ENCODE results near the gene PLSCR4. TPM values are rescaled to one million over a fixed set of nuclear protein-coding genes. Genes with fewer than 3 reads are reported as not detected.
A peak's percentile ranks its signal among the peaks of the same experiment; 100 is the strongest.

PLSCR4 gene
- total and polyA plus RNA-seq, 2 donors from 2014 or later, result 11.9 to 33.0 TPM

GRCh38 chr3:146249921-146250320 lies 984 bp downstream of the PLSCR4 start:
- peak overlapping the region; percentile 71 to 75 (median 72) for H3K4me3 ChIP-seq (ENCODE audit: low read length in 3 of 3)
- H3K4me1 ChIP-seq (ENCODE audit: control insufficient read depth in 2 of 3, insufficient read depth in 2 of 3, low read depth in 1 of 3, low read length in 3 of 3), result peaks cover 0 to 4% (median 0%) of the 10 kb centered on the region in 3 donors
- no peak for DNase-seq
- H3K9me3 ChIP-seq (ENCODE audit: control insufficient read depth in 2 of 3, insufficient read depth in 1 of 3, low read length in 3 of 3), result no peaks in the 10 kb centered on the region
- intact Hi-C loops (cut with DNase I), result no loop called here
- peak overlapping the region; percentile 30 to 90 (median 61) for H3K9ac ChIP-seq (ENCODE audit: low read length in 3 of 3)
- no peak for FAIRE-seq
- no peaks in the 10 kb centered on the region for H3K27me3 ChIP-seq (ENCODE audit: control insufficient read depth, insufficient read depth, low read length)
- peak overlapping the region; percentile 84 to 87 for H3K27ac ChIP-seq (ENCODE audit: low read depth in 2 of 2, low read length in 2 of 2)
- H3K36me3 ChIP-seq (ENCODE audit: control insufficient read depth in 2 of 3, insufficient read depth in 3 of 3, low read length in 3 of 3), result no peaks in the 10 kb centered on the region
- no peak for TF ChIP-seq CTCF (IDR thresholded peaks at IDR 0.05; ENCODE audit: borderline replicate concordance, extremely low read depth, insufficient read depth)

- no peak for DNase-seq
- FAIRE-seq, result no peak
- TF ChIP-seq CTCF (IDR thresholded peaks at IDR 0.05; ENCODE audit: borderline replicate concordance, extremely low read depth, insufficient read depth), result no peak
- Histone ChIP-seq H3K4me3 (ENCODE audit: low read length in 3 of 3) (no peak overlapping the region), H3K4me1 (ENCODE audit: control insufficient read depth in 2 of 3, insufficient read depth in 2 of 3, low read depth in 1 of 3, low read length in 3 of 3) (peaks cover 0 to 4% (median 0%) of the 10 kb centered on the region in 3 donors), H3K27me3 (ENCODE audit: control insufficient read depth, insufficient read depth, low read length) (no peaks in the 10 kb centered on the region), H3K9ac (ENCODE audit: low read length in 3 of 3) (no peak overlapping the region), H3K27ac (ENCODE audit: low read depth in 2 of 2, low read length in 2 of 2) (no peak overlapping the region), H3K36me3 (ENCODE audit: control insufficient read depth in 2 of 3, insufficient read depth in 3 of 3, low read length in 3 of 3) (no peaks in the 10 kb centered on the region), H3K9me3 (ENCODE audit: control insufficient read depth in 2 of 3, insufficient read depth in 1 of 3, low read length in 3 of 3) (no peaks in the 10 kb centered on the region)
- intact Hi-C loops (cut with DNase I), result no loop called here
Observed at GRCh38 chr3:146247911-146248310, 3.0 kb downstream of the PLSCR4 start.

GRCh38 chr3:146246526-146246925 lies 4.4 kb downstream of the PLSCR4 start:
- DNase-seq (no peak), FAIRE-seq (no peak)
- no peaks in the 10 kb centered on the region for H3K27me3 ChIP-seq (ENCODE audit: control insufficient read depth, insufficient read depth, low read length)
- peaks cover 0 to 11% (median 0%) of the 10 kb centered on the region in 3 donors for H3K4me1 ChIP-seq (ENCODE audit: control insufficient read depth in 2 of 3, insufficient read depth in 2 of 3, low read depth in 1 of 3, low read length in 3 of 3)
- intact Hi-C loops (cut with DNase I), result no loop called here
- TF ChIP-seq CTCF (IDR thresholded peaks at IDR 0.05; ENCODE audit: borderline replicate concordance, extremely low read depth, insufficient read depth), result no peak
- H3K27ac ChIP-seq (ENCODE audit: low read depth in 2 of 2, low read length in 2 of 2), result no peak overlapping the region
- no peaks in the 10 kb centered on the region for H3K36me3 ChIP-seq (ENCODE audit: control insufficient read depth in 2 of 3, insufficient read depth in 3 of 3, low read length in 3 of 3)
- no peaks in the 10 kb centered on the region for H3K9me3 ChIP-seq (ENCODE audit: control insufficient read depth in 2 of 3, insufficient read depth in 1 of 3, low read length in 3 of 3)
- H3K9ac ChIP-seq (ENCODE audit: low read length in 3 of 3), result no peak overlapping the region
- H3K4me3 ChIP-seq (ENCODE audit: low read length in 3 of 3), result no peak overlapping the region

GRCh38 chr3:146243559-146243958 lies 7.3 kb downstream of the PLSCR4 start:
- Histone ChIP-seq H3K27me3 (ENCODE audit: control insufficient read depth, insufficient read depth, low read length) (no peaks in the 10 kb centered on the region), H3K4me3 (ENCODE audit: low read length in 3 of 3) (no peak overlapping the region), H3K9me3 (ENCODE audit: control insufficient read depth in 2 of 3, insufficient read depth in 1 of 3, low read length in 3 of 3) (no peaks in the 10 kb centered on the region), H3K27ac (ENCODE audit: low read depth in 2 of 2, low read length in 2 of 2) (peak overlapping the region in 1 of 2 donors; percentile 88), H3K9ac (ENCODE audit: low read length in 3 of 3) (no peak overlapping the region), H3K4me1 (ENCODE audit: control insufficient read depth in 2 of 3, insufficient read depth in 2 of 3, low read depth in 1 of 3, low read length in 3 of 3) (peaks cover 0 to 11% (median 0%) of the 10 kb centered on the region in 3 donors), H3K36me3 (ENCODE audit: control insufficient read depth in 2 of 3, insufficient read depth in 3 of 3, low read length in 3 of 3) (no peaks in the 10 kb centered on the region)
- FAIRE-seq (no peak), DNase-seq (no peak)
- no peak for TF ChIP-seq CTCF (IDR thresholded peaks at IDR 0.05; ENCODE audit: borderline replicate concordance, extremely low read depth, insufficient read depth)
- intact Hi-C loops (cut with DNase I), result no loop called here
